Endothelial cell of umbilical vein (primary cell): Measurements from ENCODE around the gene CARMIL1.

ENCODE experiments used
- CTCF ChIP-seq, 2 donors: IDR thresholded peaks; 1 replicate in 1 of 2; 2 replicates in 1 of 2; pipeline ENCODE4 v1.5.1; 2011; ENCODE audit warnings: low read length in 2 of 2, mild to moderate bottlenecking in 2 of 2, moderate library complexity in 2 of 2, control low read depth in 1 of 2, inconsistent platforms in 1 of 2, low read depth in 1 of 2; ENCODE audit not compliant: insufficient read depth in 1 of 2; ENCODE audit errors: extremely low read depth in 1 of 2
- EZH2 ChIP-seq: IDR thresholded peaks from 2 replicates; pipeline ENCODE4 v1.6.1; 2012; ENCODE audit warnings: borderline replicate concordance, low read depth, mild to moderate bottlenecking, moderate library complexity, low read length, inconsistent platforms; ENCODE audit not compliant: severe bottlenecking
- MAX ChIP-seq: IDR thresholded peaks from 2 replicates; pipeline ENCODE4 v1.6.1; 2011; ENCODE audit not compliant: insufficient read depth, insufficient read length
- POLR2A ChIP-seq: IDR thresholded peaks from 2 replicates; pipeline ENCODE4 v1.6.1; 2012; ENCODE audit warnings: low read depth, mild to moderate bottlenecking, control low read depth, low read length
- POLR2AphosphoS5 ChIP-seq: IDR thresholded peaks from 2 replicates; pipeline ENCODE4 v1.6.1; 2012; ENCODE audit warnings: low read depth, mild to moderate bottlenecking, control low read depth, low read length, moderate library complexity; ENCODE audit not compliant: insufficient read depth

GRCh38 chr6:25641940-25642666, 362.9 kb downstream of the CARMIL1 start:
- TF ChIP-seq CTCF (IDR thresholded peaks at IDR 0.05; ENCODE audit: extremely low read depth in 1 of 2, insufficient read depth in 1 of 2, low read depth in 1 of 2, low read length in 2 of 2): no peak
- TF ChIP-seq POLR2A: no peak
- TF ChIP-seq POLR2AphosphoS5: no peak
- TF ChIP-seq EZH2: no peak
- TF ChIP-seq MAX: no peak
